Astrocyte of the spinal cord (primary cell): ENCODE results near the gene NEDD4L.

ENCODE experiments used
- DNase-seq: peaks from one replicate; pipeline ENCODE4 v3.0.0; 2011; ENCODE audit warnings: low read depth, low spot score
- H3K4me3 ChIP-seq: 2 replicates; pipeline ENCODE4 v1.5.1; 2011; ENCODE audit warnings: low read depth, mild to moderate bottlenecking, low read length, moderate library complexity
- in situ Hi-C: cut with HindIII; loops from 2 replicates; pipeline ENCODE4 v1.10.0; 2017; ENCODE audit warnings: low sequenced_read_pairs
- TF ChIP-seq, protein P1 (sequence below): IDR thresholded peaks from 2 replicates; pipeline ENCODE4 v1.5.1; 2012; ENCODE audit warnings: low read depth, mild to moderate bottlenecking, low read length, inconsistent platforms

NEDD4L gene

DNA sequence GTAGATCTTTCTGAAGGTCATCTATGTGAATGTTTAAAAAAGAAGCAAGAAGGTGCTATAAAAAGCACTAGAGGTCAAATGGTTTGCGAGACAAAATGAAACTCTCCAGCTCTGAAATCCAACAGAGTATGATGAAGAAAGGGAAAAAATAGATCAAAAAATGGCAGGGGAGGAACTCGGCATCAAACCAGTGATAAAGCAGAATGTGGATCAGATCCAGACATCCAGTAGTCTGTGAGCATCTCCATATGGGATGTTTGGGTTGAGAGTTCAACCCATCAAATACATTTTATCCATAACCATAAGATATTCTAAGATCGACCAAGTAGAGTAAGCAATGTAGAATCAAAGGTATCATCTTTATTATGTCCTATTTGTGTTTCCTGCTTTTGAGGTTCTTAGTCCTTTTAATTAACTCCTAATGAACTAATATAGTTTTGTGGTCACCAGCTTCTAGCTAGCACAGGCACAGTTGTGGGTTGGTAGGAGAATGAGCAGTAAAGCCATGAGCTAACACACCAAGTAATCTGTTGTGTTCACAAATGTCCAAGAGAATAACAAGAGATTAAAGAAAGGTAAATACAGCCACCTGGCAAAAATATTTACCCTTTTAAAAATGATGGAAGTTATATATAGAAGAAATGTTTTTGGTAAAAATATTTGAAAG, 160.9 kb downstream of the NEDD4L start:
- no peak for DNase-seq
- no peak overlapping the region for H3K4me3 ChIP-seq
- in situ Hi-C loops: no loop called here
- TF ChIP-seq, protein P1, sequence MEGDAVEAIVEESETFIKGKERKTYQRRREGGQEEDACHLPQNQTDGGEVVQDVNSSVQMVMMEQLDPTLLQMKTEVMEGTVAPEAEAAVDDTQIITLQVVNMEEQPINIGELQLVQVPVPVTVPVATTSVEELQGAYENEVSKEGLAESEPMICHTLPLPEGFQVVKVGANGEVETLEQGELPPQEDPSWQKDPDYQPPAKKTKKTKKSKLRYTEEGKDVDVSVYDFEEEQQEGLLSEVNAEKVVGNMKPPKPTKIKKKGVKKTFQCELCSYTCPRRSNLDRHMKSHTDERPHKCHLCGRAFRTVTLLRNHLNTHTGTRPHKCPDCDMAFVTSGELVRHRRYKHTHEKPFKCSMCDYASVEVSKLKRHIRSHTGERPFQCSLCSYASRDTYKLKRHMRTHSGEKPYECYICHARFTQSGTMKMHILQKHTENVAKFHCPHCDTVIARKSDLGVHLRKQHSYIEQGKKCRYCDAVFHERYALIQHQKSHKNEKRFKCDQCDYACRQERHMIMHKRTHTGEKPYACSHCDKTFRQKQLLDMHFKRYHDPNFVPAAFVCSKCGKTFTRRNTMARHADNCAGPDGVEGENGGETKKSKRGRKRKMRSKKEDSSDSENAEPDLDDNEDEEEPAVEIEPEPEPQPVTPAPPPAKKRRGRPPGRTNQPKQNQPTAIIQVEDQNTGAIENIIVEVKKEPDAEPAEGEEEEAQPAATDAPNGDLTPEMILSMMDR: no peak

DNA sequence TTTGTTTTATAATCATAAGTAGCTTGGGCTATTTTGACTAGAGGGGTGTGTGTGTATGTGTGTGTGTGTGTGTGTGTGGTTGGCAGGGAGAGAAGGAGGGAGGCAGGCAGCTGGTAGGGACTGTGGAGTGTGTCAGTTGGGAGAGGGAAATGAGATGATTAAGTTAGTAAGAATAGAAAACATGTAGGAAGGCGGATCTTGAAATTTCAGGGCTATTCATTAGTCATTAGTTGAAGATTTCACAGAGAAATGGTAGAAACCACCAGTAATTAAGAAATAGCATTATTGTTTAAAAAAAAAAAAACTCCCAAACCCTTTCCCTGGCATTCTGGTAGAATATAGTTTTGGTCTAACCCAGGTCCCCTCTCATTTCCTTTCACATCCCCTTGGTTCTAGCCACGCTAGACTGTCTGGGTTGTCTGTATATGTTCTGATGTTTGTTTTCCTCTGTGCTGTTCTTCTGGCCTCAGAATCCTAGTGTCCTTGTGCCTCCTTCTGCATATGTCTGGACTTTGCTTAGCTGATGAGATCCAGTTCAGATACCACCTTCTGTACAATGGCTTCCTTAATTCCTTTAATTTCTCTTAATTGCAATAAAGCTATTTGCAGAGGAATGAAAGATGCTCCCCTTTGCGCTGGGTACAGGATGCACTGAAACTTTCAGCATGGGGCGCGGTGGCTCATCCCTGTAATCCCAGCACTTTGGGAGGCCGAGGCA, 161.6 kb downstream of the NEDD4L start:
- in situ Hi-C loops: no loop called here
- TF ChIP-seq, protein P1: no peak
- peak; percentile 59 for DNase-seq

DNA sequence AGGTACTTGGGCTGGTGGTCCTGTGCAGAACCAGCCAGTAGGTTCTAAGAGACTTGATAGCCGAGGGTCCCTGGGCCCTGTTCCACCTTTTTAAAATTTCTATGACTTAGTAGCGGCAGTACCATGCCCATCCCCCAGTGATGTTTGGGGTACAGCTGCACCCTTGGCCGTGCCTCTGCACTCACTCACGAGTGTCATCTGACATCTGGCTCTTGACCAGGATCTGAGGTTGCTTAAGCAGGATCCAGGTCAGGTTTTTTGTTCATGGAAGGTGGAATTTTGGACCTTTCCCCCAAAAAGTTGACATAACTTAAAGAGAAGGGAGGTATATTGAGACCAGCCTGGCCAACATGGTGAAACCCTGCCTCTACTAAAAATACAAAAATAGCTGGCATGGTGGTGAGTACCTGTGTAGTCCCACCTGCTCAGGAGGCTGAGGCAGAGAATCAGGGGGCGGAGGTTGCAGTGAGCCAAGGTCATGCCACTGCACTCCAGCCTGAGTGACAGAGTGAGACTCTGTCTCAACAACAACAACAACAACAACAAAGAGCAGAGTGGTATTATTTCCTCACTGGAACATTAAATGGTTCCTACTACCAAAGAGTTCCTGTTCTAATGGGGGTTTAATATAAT, 163.6 kb downstream of the NEDD4L start:
- no peak for DNase-seq
- no peak overlapping the region for H3K4me3 ChIP-seq
- in situ Hi-C loops: no loop called here
- TF ChIP-seq, protein P1: no peak

More for the DNA sequence above, 161.6 kb downstream of the NEDD4L start:
- no peak overlapping the region for H3K4me3 ChIP-seq

DNA sequence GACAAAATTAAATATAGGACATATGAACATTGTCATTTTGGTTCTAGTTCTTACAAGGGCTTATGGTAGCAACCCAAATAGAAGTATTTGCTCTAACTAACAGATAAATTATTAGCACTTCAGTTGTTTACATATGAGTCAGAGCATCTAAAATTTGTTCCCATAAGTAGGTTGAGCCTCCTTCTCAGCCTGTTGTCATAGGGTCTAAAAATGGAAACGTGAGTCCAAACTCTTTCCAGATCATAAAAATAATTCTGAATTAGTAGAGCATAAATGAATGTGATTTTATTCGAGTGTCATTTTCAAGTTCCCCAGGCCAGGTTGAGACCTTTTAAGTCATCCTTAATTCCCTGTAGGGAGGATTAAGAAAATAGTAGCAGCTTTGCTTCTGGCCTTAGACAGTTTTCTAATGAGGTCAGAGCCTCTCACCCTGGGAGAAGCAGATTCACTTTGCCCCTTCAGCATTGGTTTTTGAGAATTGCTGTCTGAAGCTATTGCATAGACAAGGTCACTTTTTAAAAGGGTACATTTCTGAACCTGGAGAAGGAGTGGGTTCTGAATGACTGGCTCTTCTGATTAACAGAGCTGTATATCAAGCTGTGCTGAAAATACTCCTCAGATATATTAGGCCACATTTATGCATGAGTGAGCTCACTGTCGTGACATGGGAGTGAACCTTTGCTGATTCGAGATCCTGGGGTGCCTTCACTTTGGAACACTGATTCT, 164.3 kb downstream of the NEDD4L start:
- in situ Hi-C loops: no loop called here
- H3K4me3 ChIP-seq: no peak overlapping the region
- no peak for DNase-seq
- TF ChIP-seq, protein P1: no peak

DNA sequence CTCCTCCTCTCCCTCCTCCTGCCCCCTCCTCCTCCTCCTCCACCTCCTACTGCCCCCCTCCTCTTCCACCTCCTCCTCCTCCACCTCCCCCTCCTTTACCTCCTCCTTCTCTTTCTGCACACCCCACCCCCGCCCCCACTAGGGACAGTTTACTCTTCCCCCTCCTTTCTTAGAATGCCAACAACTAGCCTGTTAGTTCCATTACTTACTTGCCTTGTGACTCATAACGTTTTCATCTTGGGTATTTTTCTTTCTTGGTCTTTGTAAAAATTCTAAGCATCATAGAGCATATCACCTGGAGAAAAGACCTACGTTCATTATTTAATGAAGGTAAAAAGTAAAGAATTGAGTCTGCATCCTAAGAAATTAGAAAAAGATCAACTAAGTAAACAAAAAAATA, 165.3 kb downstream of the NEDD4L start:
- TF ChIP-seq, protein P1: no peak
- H3K4me3 ChIP-seq: no peak overlapping the region
- DNase-seq: no peak
- in situ Hi-C loops: no loop called here

DNA sequence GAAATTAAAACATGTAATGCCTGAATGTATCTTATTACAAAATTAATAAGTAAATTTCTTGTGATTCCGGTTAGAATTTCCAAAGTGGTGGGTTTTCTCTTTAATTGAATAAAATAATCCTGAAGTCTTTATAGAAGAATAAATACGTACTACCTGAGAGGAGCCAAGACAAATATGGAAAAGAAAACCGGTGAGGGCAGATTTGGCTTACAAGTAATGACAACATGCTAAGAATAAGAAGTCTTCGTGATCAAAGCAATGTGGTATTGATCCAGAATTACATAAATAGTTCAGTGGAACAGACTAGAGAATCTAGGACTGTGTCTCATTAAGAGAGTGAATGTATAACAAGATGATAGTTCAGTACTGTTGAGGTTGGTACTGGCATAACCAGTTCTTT, 167.5 kb downstream of the NEDD4L start:
- in situ Hi-C loops: no loop called here
- H3K4me3 ChIP-seq: no peak overlapping the region
- DNase-seq: no peak
- TF ChIP-seq, protein P1: no peak
